C1 segment of cervical spinal cord (tissue), 14 donors: ENCODE measurements around the gene RAP1GAP2.
A peak's percentile ranks its signal among the peaks of the same experiment; 100 is the strongest.
"Not testable (repeated sequence)": the region's sequence is repeated elsewhere in the genome, so short reads cannot be mapped to it uniquely, and the experiment has no call there.

ENCODE experiments used
- DNase-seq, 14 donors: peaks; one replicate each; lab custom pipeline; 2025; lab: John Stamatoyannopoulos, UW

The RAP1GAP2 gene

DNA sequence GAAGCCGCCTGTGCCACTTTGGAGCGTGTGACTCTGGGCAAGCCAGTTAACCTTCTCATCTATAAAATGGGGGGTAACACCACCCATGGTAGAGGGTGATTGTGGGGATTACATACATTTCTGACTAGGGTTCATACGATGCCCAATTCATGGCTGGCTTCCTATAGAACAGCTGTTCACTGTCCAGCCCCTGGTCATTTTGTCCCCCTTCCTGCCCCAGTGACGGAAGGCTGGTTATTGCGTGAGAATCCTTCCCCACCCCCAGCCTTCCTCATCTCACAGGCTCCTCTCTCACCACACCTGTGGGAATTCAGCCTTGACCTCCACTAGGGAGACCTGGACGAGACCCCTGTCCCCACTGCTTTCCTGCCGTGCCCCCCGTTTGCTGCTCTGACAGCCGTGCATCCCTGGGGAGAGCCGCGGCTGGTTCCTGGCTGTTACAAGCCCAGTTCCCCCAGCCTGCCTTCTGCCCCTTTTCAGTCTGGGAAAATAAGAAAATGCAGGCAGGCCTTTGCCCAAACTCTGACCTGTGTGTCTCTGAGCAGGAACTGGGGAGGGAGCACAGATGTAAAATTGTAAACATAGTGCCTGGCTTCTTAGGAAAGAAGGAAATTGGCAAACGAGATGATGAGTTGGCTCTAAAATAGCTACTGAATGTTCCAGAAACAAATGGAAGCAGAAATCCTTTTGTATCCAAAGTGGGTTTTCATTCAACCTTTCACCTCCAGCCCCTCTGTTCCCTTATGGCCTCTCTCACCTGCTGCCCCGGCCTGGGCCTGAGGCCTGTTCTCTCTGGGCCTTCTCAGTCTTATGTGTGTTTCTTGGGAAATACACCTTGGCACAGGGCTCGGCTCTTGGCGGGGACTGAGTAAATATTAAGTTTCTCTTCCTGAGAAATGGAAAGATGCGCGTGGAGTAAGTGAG, 199.9 kb downstream of the RAP1GAP2 start:
- no peak for DNase-seq

DNA sequence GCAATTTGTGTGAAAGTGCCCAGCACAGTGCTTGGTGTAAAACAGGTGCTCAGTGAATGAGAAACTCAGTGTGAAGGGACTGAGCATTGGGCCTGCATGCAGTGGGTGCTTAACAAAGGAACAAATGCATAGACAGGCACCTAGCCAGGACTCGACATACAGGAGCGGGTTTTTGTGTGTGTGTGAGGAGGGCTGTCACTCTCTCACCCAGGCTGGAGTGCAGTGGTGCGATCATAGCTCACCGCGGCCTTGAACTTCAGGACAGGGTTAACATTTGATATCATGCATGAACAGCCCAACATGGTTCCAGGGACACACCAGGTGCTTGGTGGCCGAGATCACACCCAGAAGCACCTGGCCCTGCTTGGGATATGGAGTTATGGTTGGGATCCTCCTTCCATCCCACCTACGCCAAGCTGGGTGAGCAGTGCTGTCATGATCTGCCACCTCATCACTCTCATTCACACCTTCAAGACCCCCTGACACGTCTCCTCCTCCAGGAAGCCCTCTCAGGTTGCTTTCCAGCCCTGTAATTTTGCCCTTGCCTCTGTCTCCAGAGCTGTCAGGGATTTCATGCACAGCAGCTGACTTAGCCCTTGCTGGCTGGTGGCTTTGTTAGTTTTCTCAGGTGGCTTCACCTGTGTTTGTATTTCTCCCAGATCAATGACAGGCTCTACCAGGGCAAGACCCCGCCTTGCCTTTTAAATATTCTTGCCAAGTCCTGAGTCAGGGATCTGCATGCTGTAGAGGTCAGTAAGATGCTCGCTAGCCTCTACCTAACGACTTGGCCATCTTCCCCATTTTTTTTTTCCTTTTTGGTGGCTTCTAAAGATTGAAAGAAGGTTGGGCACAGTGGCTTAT, 200.8 kb downstream of the RAP1GAP2 start:
- DNase-seq: no peak

GRCh38 chr17:2998469-2998901, 202.2 kb downstream of the RAP1GAP2 start:
- DNase-seq: not testable (repeated sequence)

DNA sequence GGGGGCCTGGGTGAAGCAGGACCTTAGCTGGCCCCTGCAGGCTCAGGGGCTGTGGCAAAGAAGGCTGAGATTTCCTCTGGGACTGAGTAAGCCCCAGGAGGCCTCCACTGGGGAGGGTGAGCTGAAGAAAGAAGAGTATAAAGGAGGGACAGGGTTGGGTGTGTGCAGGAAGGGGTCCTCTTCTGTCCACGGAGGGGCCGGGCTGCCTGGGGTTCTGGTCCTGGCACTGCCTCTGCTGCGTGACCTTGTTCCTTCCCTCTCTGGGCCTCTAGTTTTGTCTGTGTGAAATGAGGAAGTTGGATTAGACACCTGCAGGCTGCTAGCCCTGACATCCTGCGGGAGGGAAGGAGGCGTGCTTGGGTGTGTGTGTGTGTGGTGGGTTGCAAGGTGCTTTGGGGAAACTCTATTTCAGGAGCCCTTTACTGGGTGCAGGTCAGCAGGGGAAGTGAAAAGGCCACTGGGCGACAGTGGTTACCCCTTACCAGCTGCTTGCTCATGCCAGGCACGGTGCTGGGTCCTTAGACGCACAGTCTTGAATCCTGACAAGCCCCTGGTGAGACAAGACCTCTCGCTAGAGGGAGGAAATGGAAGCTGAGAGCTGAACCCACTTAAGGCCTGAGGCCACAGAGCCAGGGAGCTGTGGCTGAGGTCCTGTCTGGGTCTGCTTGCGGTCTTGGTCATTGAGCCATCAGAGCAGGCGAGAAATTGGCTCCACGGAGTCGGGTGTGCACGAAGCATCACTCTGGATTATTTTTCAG, 206.5 kb downstream of the RAP1GAP2 start:
- peak in 3 of 14 donors; percentile 11 to 55 (median 16) for DNase-seq

- peak in 7 of 14 donors; percentile 42 to 77 (median 69) for DNase-seq
Measured at GRCh38 chr17:3003296-3004149, 207.3 kb downstream of the RAP1GAP2 start.

- DNase-seq: peak; percentile 84 to 100 (median 98)
Measured at GRCh38 chr17:3004150-3004801, 208.0 kb downstream of the RAP1GAP2 start.

DNA sequence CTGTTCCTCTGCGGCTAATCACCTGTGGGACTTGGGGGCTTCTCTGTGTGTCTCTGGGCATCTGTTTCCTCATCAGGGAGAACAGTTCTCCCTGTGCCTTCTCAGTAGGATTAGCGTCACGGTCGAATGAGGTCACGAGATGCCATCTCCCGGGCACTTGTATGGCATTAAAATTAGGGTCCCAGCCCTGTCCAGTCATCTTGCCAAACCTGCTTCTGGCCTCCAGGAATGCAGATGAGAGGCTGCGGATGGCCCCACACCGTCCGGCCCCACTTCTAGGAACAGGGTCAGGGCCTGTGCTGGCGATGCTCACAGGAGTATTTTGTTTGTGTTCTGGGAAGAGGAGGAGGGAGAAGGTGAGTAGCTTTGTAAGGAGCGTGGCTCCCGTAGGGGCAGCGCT, 208.7 kb downstream of the RAP1GAP2 start:
- DNase-seq: peak in 4 of 14 donors; percentile 4 to 47 (median 36)

GRCh38 chr17:3005696-3006095, 209.5 kb downstream of the RAP1GAP2 start:
- no peak for DNase-seq

DNA sequence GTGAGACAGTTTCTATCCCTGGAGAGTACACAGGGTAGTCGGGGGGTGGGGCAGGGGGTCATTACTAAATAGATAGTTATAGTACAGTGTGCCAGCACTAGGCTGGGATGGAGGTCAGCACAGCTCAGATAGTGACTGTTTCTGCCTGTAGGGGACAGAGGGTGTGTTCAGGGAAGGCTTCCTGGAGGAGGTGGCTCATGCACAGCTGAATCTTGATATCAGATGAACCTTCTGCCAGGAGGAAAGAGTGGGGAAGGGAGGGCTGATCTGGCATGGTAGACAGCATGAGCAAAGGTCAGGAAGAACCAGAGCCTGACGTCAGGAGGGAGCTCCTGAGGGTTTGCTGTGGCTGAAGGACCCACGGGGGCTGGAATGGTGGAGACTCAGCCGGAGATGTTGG, 210.6 kb downstream of the RAP1GAP2 start:
- DNase-seq: no peak

DNA sequence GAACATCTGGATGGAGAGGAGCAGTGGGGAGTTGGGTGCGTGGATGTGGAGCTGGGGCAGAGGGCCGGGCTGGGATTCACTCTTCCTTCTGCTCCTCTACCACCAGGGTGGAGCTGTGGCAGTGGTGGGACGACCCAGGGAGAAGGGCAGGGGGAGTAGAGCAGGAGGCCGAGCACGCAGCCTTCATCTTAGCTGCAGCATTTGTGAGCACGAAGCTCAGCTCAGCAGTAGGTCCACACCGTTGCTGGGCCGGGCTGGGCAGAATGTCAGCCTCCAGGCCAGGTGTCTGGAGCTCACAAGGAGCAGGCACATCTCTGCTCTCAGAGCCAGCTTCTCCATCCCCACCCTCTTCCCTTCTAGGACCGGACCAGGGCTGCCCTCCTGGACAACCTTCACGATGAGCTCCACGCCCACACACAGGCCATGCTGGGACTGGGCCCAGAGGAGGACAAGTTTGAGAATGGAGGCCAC, 211.4 kb downstream of the RAP1GAP2 start:
- DNase-seq: no peak

GRCh38 chr17:3008336-3009288, 212.4 kb downstream of the RAP1GAP2 start:
- no peak for DNase-seq

DNA sequence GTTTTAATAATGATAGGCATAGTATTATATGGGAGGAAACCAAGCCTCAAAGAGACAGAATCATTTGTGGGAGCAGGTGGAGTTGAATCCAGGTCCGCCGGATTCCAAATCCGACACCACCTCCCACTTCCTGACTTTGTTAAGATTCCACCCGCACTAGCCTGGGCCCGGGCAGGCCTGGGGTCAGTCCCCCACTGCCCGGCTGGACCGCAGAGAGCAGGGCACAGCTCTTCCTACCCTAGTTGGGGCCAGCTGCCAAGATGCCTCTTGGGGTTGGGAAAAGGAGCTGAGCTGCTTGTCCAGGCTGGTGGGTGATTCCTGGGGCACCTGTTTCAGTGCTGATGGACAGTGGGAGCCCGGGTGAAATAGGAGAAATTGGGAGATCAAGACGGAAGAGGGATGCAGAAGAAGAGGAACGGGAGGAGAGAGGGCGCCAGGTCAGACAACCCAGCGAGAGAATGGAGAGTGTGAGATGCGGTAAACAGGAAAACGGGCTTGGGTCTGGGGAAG, 213.2 kb downstream of the RAP1GAP2 start:
- DNase-seq: no peak

DNA sequence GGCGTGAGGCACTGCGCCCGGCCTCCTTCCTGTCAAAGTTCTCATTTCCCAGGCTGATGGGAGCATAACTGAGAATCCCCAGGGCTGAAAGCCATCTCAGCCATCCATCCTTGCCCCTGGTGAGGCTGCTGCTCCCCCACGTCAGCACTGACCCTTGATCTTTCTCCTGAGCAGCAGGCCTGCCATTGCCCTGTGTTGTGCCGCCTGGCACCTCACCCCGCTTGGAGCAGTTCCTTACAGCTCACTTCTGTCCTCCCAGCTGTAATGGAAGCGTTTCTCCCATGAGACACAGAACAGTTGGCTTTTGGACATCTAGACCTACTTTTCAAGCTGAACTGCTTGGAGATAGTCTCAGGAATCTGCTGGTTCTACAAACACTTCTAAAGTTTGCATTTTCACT, 215.7 kb downstream of the RAP1GAP2 start:
- DNase-seq: no peak

- peak in 12 of 14 donors; percentile 5 to 66 (median 31) for DNase-seq
Measured at GRCh38 chr17:3012926-3013581, 216.8 kb downstream of the RAP1GAP2 start.

GRCh38 chr17:3015890-3016289, 219.7 kb downstream of the RAP1GAP2 start:
- DNase-seq: no peak

GRCh38 chr17:3017936-3018335, 221.7 kb downstream of the RAP1GAP2 start:
- no peak for DNase-seq

DNA sequence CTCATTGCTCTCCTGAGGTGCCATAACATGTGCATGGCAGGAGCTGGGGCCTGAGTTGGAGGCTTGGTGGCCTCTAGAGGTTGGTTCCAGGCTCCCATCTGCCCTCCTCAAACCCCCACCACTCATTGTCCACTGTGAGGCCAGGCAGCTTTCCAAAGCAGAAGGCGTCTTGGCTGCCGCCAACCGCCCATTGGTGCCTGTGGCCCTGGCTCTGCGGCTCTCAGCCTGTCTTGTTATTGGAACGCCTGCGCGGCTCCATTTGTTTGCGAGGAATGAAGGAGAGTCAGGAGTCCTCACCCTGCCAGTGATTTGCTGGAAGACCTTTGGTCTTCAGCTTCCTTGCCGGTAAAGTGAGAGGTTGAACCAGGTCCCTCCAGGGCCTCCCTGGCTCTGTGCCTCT, 223.5 kb downstream of the RAP1GAP2 start:
- DNase-seq: peak in 1 of 14 donors; percentile 60

DNA sequence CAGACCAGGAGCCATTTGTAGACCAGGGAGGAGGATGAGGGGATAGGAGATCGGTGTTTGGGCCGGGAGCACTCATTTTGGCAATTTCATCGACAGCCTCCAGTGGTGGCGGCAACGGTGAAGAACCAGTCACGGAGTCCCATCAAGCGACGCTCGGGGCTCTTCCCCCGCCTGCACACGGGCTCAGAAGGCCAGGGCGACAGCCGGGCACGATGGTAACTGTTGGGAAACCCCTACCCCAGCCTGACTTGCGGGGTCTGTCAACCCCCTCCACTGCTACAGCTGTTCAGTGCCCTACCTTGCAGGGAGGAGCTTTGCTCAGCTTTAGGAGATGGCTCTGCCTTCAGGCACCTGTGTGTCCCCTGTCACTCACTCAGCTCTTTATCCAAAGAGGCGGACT, 224.1 kb downstream of the RAP1GAP2 start:
- no peak for DNase-seq
